Fibroblast of lung (primary cell): ENCODE data around the gene LRR1.
A peak's percentile ranks its signal among the peaks of the same experiment; 100 is the strongest.

ENCODE experiments used
- EZH2 ChIP-seq: IDR thresholded peaks from 2 replicates; pipeline ENCODE4 v1.5.1; 2012; ENCODE audit warnings: low read length, control low read depth, mild to moderate bottlenecking; ENCODE audit errors: missing control alignments
- TF ChIP-seq, protein P1 (sequence below), 2 donors: IDR thresholded peaks in 1 of 2; conservative IDR thresholded peaks in 1 of 2; 1 replicate in 1 of 2; 2 replicates in 1 of 2; pipeline ENCODE4 v1.5.1; 2011 to 2012; ENCODE audit warnings: low read length in 2 of 2, control low read depth in 1 of 2, inconsistent platforms in 1 of 2, low read depth in 1 of 2, mild to moderate bottlenecking in 1 of 2

DNA sequence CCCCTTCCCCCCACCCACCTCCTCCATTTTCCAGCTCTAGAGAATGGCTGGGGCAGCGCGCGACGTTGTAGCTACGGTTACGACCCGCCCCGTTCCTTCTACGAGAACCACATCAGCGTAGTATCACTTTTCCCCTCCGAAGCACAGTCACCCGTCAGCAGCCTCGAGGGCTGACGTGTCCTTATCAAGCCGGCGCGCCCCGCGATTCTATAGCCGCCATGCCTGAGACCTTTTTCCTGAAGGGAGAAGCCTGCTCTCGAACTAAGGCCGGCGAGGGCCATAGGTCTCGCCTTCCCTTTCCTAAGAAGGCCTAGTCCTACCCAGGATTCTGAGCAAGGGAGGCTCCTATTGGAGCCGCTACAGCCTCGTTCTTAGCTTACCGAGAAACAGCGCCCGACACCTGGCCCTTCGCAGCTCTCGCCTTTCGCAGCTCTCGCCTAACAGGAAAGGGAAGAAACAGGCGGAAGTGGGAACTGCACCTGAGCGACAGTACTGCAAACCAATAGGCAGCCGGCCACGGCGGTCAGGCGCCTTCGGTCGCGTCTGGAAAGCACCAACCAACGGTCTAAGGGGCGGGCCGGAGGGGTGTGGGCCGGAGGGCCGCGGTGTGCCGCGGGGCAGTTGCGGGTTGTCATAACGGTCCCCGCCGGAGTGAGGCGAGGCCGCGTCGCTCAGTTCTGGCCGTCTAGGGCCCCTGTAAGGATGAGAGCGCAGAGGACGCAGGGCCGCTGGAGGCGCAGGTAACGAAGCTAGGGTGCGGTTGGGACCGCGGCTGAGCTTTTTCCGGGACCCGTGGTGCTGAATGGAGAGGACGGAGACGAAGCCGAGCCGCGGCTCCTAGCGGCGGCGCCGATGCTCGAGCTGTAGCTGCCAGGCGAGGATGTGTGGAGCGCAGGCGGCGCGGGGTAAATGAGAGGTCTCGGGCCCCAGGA is 21.7 kb downstream of the LRR1 start, which contains the start of the genes MGAT2 and RPL36AL:
- TF ChIP-seq, protein P1, sequence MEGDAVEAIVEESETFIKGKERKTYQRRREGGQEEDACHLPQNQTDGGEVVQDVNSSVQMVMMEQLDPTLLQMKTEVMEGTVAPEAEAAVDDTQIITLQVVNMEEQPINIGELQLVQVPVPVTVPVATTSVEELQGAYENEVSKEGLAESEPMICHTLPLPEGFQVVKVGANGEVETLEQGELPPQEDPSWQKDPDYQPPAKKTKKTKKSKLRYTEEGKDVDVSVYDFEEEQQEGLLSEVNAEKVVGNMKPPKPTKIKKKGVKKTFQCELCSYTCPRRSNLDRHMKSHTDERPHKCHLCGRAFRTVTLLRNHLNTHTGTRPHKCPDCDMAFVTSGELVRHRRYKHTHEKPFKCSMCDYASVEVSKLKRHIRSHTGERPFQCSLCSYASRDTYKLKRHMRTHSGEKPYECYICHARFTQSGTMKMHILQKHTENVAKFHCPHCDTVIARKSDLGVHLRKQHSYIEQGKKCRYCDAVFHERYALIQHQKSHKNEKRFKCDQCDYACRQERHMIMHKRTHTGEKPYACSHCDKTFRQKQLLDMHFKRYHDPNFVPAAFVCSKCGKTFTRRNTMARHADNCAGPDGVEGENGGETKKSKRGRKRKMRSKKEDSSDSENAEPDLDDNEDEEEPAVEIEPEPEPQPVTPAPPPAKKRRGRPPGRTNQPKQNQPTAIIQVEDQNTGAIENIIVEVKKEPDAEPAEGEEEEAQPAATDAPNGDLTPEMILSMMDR (conservative IDR thresholded peaks at IDR 0.05 in 1 of 2, IDR thresholded peaks at IDR 0.05 in 1 of 2; ENCODE audit: low read depth in 1 of 2, low read length in 2 of 2): peak; percentile 33 to 36
- TF ChIP-seq EZH2: no peak
